GM18868 (cell line): ENCODE measurements around the gene OSBPL2.

ENCODE experiments used
- ATAC-seq: cut with Tn5 transposase; IDR thresholded peaks from one replicate; pipeline ENCODE4 v1.9.1; 2021; ENCODE audit warnings: mild to moderate bottlenecking, moderate library complexity; ENCODE audit not compliant: unreplicated experiment

Gene OSBPL2

GRCh38 chr20:62205618-62206387 lies 32.5 kb upstream of the OSBPL2 start:
- no peak for ATAC-seq

GRCh38 chr20:62206388-62206775 lies 31.9 kb upstream of the OSBPL2 start:
- no peak for ATAC-seq

GRCh38 chr20:62208061-62208794 lies 30.1 kb upstream of the OSBPL2 start:
- no peak for ATAC-seq

- no peak for ATAC-seq
Observed at GRCh38 chr20:62208795-62209755, 29.2 kb upstream of the OSBPL2 start.

GRCh38 chr20:62209850-62210495 lies 28.3 kb upstream of the OSBPL2 start:
- ATAC-seq = no peak

GRCh38 chr20:62210496-62210855 lies 27.8 kb upstream of the OSBPL2 start:
- ATAC-seq = no peak

- ATAC-seq = no peak
Observed at GRCh38 chr20:62211216-62211615, 27.1 kb upstream of the OSBPL2 start.

GRCh38 chr20:62211769-62212288 lies 26.5 kb upstream of the OSBPL2 start:
- ATAC-seq = no peak

GRCh38 chr20:62212299-62212698 lies 26.0 kb upstream of the OSBPL2 start:
- no peak for ATAC-seq

- ATAC-seq = no peak
Observed at GRCh38 chr20:62214067-62214466, 24.3 kb upstream of the OSBPL2 start.

GRCh38 chr20:62215020-62215990 lies 23.0 kb upstream of the OSBPL2 start:
- ATAC-seq = no peak

- ATAC-seq = no peak
Observed at GRCh38 chr20:62215991-62216635, 22.2 kb upstream of the OSBPL2 start.

GRCh38 chr20:62216636-62217566 lies 21.4 kb upstream of the OSBPL2 start:
- ATAC-seq = no peak

- no peak for ATAC-seq
Observed at GRCh38 chr20:62217913-62218773, 20.2 kb upstream of the OSBPL2 start.

- no peak for ATAC-seq
Observed at GRCh38 chr20:62219101-62219991, 19.0 kb upstream of the OSBPL2 start.
